SK-N-SH (cell line): ENCODE data around the gene CFAP92. TPM values are rescaled to one million over a fixed set of nuclear protein-coding genes. Genes with fewer than 3 reads are reported as not detected.

ENCODE experiments used
- polyA plus RNA-seq, 3 experiments: library from polyadenylated mRNA; depleted of rRNA; stranded (reverse); fragments of >200 nt; gene quantifications; 2 replicates each; pipeline ENCODE4 v1.2.3, GENCODE V29; 2012
- small RNA-seq, 7 experiments: library from RNA; depleted of rRNA; stranded (forward); fragments of <200 nt; gene quantifications; one replicate each; pipeline ENCODE3, GENCODE V24; 2012

Gene CFAP92
- polyA plus RNA-seq, 1 of the 3 experiments (the other 2 are of a cell fraction), result not detected

Small RNAs within 50 kb of the gene (small RNA-seq; reads per million reads assigned to genes)
- gene AC112484.4, result 0 reads per million in 7 experiments

Other genes starting within 250 kb of the CFAP92 start
- 38.2 and 41.9 TPM in 2 replicates for gene ACAD9, start 114.5 kb downstream of the CFAP92 start, polyA plus RNA-seq (2012; rRNA removed)
- gene EFCC1, start 7.2 kb upstream of the CFAP92 start, polyA plus RNA-seq (2012; rRNA removed), result not detected in 2 replicates
- not detected in 2 replicates for gene GP9, start 66.7 kb upstream of the CFAP92 start, polyA plus RNA-seq (2012; rRNA removed)
- 8.9 and 9.5 TPM in 2 replicates for gene RAB43, start 127.7 kb upstream of the CFAP92 start, polyA plus RNA-seq (2012; rRNA removed)
- 20.9 and 22.3 TPM in 2 replicates for gene ISY1, start 167.0 kb upstream of the CFAP92 start, polyA plus RNA-seq (2012; rRNA removed)
- 240 and 279 TPM in 2 replicates for gene CNBP, start 189.8 kb upstream of the CFAP92 start, polyA plus RNA-seq (2012; rRNA removed)